AG10803 (cell line): ENCODE results near the gene NCKAP5.

Source experiments
- DNase-seq: peaks from one replicate; pipeline ENCODE4 v3.0.0; 2010; ENCODE audit warnings: low read depth
- H3K4me3 ChIP-seq: 2 replicates; pipeline ENCODE4 v1.5.1; 2011; ENCODE audit warnings: mild to moderate bottlenecking, low read length, control low read depth
- CTCF ChIP-seq: conservative IDR thresholded peaks from 2 replicates; pipeline ENCODE4 v1.5.1; 2011; ENCODE audit warnings: mild to moderate bottlenecking, low read length, control low read depth, inconsistent platforms

Gene NCKAP5

GRCh38 chr2:133072837-133073694, 495.2 kb downstream of the NCKAP5 start:
- no peak for DNase-seq
- TF ChIP-seq CTCF: no peak

GRCh38 chr2:133063775-133064174, 504.5 kb downstream of the NCKAP5 start:
- TF ChIP-seq CTCF: no peak
- no peak overlapping the region for H3K4me3 ChIP-seq
- DNase-seq: peak; percentile 5

More at GRCh38 chr2:133072837-133073694, 495.2 kb downstream of the NCKAP5 start:
- no peak overlapping the region for H3K4me3 ChIP-seq

- no peak for TF ChIP-seq CTCF
Observed at GRCh38 chr2:133062931-133063665, 505.2 kb downstream of the NCKAP5 start.

GRCh38 chr2:133061874-133062593, 506.2 kb downstream of the NCKAP5 start:
- H3K4me3 ChIP-seq: no peak overlapping the region
- DNase-seq: no peak
- no peak for TF ChIP-seq CTCF

More at GRCh38 chr2:133062931-133063665, 505.2 kb downstream of the NCKAP5 start:
- H3K4me3 ChIP-seq: no peak overlapping the region
- DNase-seq: no peak

GRCh38 chr2:133054297-133054696, 514.0 kb downstream of the NCKAP5 start:
- DNase-seq: peak; percentile 32
- H3K4me3 ChIP-seq: no peak overlapping the region
- no peak for TF ChIP-seq CTCF

GRCh38 chr2:133053541-133053940, 514.7 kb downstream of the NCKAP5 start:
- no peak for DNase-seq
- TF ChIP-seq CTCF: no peak
- no peak overlapping the region for H3K4me3 ChIP-seq
